Mesenchymal stem cell (in vitro differentiated cells and primary cell): ENCODE results near the gene TASOR2.

Experiments
- DNase-seq: peaks from one replicate; pipeline ENCODE4 v3.0.0-alpha.2; 2013
- H2AFZ ChIP-seq: one replicate; pipeline ENCODE4 v1.6.1; 2013; ENCODE audit warnings: low read depth, mild to moderate bottlenecking, control low read depth, inconsistent platforms, low read length, moderate library complexity
- H2AK5ac ChIP-seq: 2 replicates; pipeline ENCODE4 v1.6.1; 2013; ENCODE audit warnings: low read length, moderate library complexity, mild to moderate bottlenecking, inconsistent platforms; ENCODE audit not compliant: severe bottlenecking
- H2BK120ac ChIP-seq: one replicate; pipeline ENCODE4 v1.6.1; 2013; ENCODE audit warnings: low read depth, mild to moderate bottlenecking, inconsistent platforms, low read length, moderate library complexity
- H2BK12ac ChIP-seq, 2 experiments: one replicate each; pipeline ENCODE4 v1.6.1; 2013; ENCODE audit warnings: inconsistent platforms in 2 of 2, low read length in 2 of 2, mild to moderate bottlenecking in 2 of 2, moderate library complexity in 2 of 2, control low read depth in 1 of 2
- H2BK15ac ChIP-seq: one replicate; pipeline ENCODE4 v1.6.1; 2013; ENCODE audit warnings: mild to moderate bottlenecking, low read depth, inconsistent platforms; ENCODE audit not compliant: poor library complexity, severe bottlenecking
- H2BK5ac ChIP-seq: 2 replicates; pipeline ENCODE4 v1.6.1; 2013; ENCODE audit warnings: low read depth, mild to moderate bottlenecking, low read length, control low read depth, inconsistent platforms; ENCODE audit not compliant: poor library complexity, severe bottlenecking
- H3K14ac ChIP-seq, 2 experiments: one replicate each; pipeline ENCODE4 v1.6.1; 2013; ENCODE audit warnings: inconsistent platforms in 2 of 2, low read length in 2 of 2, control low read depth in 1 of 2, mild to moderate bottlenecking in 1 of 2, moderate library complexity in 1 of 2
- H3K18ac ChIP-seq, 2 experiments: one replicate each; pipeline ENCODE4 v1.6.1; 2013; ENCODE audit warnings: inconsistent platforms in 2 of 2, low read length in 2 of 2, control low read depth in 1 of 2, low read depth in 1 of 2, mild to moderate bottlenecking in 1 of 2
- H3K23ac ChIP-seq, 2 experiments: one replicate each; pipeline ENCODE4 v1.6.1; 2013; ENCODE audit warnings: inconsistent platforms in 2 of 2, low read length in 2 of 2, mild to moderate bottlenecking in 2 of 2, moderate library complexity in 2 of 2, control low read depth in 1 of 2
- H3K27ac ChIP-seq: 2 replicates; pipeline ENCODE4 v1.5.1; 2013; ENCODE audit warnings: mild to moderate bottlenecking, moderate library complexity, low read length, control low read depth, inconsistent platforms; ENCODE audit not compliant: poor library complexity, severe bottlenecking
- H3K27me3 ChIP-seq, 2 experiments: 2 replicates each; pipeline versions ENCODE4 v1.6.1 to v1.7.0; 2013; ENCODE audit warnings: low read length in 2 of 2, mild to moderate bottlenecking in 2 of 2, moderate library complexity in 2 of 2, control low read depth in 1 of 2, inconsistent platforms in 1 of 2; ENCODE audit not compliant: control insufficient read depth in 1 of 2, insufficient read depth in 1 of 2
- H3K36me3 ChIP-seq, 2 experiments: 2 replicates each; pipeline versions ENCODE4 v1.6.1 to v1.7.0; 2013; ENCODE audit warnings: low read length in 2 of 2, control low read depth in 1 of 2, inconsistent platforms in 1 of 2, low read depth in 1 of 2, mild to moderate bottlenecking in 1 of 2; ENCODE audit not compliant: insufficient read depth in 2 of 2, control insufficient read depth in 1 of 2
- H3K4ac ChIP-seq, 2 experiments: one replicate each; pipeline ENCODE4 v1.6.1; 2013; ENCODE audit warnings: inconsistent platforms in 2 of 2, low read length in 2 of 2, mild to moderate bottlenecking in 2 of 2, moderate library complexity in 2 of 2, control low read depth in 1 of 2, low read depth in 1 of 2
- H3K4me1 ChIP-seq: 2 replicates; pipeline ENCODE4 v1.6.1; 2013; ENCODE audit warnings: low read depth, low read length, control low read depth; ENCODE audit not compliant: control insufficient read depth, insufficient read depth
- H3K4me2 ChIP-seq: 2 replicates; pipeline ENCODE4 v1.6.1; 2013; ENCODE audit warnings: low read length, mild to moderate bottlenecking, inconsistent platforms; ENCODE audit not compliant: poor library complexity, severe bottlenecking
- H3K4me3 ChIP-seq, 2 experiments: 2 replicates each; pipeline versions ENCODE4 v1.5.1 to v1.7.0; 2013; ENCODE audit warnings: low read length in 2 of 2, mild to moderate bottlenecking in 2 of 2, control low read depth in 1 of 2, low read depth in 1 of 2; ENCODE audit not compliant: insufficient read depth in 1 of 2
- H3K79me1 ChIP-seq: replicated peaks from 2 replicates; pipeline ENCODE4 v1.6.1; 2013; ENCODE audit warnings: mild to moderate bottlenecking, control low read depth, low read length, inconsistent platforms; ENCODE audit not compliant: poor library complexity, severe bottlenecking
- H3K9ac ChIP-seq: 2 replicates; pipeline ENCODE4 v1.7.0; 2013; ENCODE audit warnings: mild to moderate bottlenecking, low read length, moderate library complexity
- H3K9me3 ChIP-seq: 2 replicates; pipeline ENCODE4 v1.7.0; 2013; ENCODE audit warnings: mild to moderate bottlenecking, low read length; ENCODE audit not compliant: control insufficient read depth
- H4K8ac ChIP-seq: one replicate; pipeline ENCODE4 v1.6.1; 2013; ENCODE audit warnings: inconsistent platforms, mild to moderate bottlenecking, low read length, moderate library complexity
- H4K91ac ChIP-seq: one replicate; pipeline ENCODE4 v1.6.1; 2013; ENCODE audit warnings: mild to moderate bottlenecking, low read length, inconsistent platforms
- WGBS: methylation state at CpG from one replicate; pipeline ENCODE4 v1.1.7; 2013; ENCODE audit warnings: mixed read lengths; 5-methylcytosine and 5-hydroxymethylcytosine counted together

The TASOR2 gene

DNA sequence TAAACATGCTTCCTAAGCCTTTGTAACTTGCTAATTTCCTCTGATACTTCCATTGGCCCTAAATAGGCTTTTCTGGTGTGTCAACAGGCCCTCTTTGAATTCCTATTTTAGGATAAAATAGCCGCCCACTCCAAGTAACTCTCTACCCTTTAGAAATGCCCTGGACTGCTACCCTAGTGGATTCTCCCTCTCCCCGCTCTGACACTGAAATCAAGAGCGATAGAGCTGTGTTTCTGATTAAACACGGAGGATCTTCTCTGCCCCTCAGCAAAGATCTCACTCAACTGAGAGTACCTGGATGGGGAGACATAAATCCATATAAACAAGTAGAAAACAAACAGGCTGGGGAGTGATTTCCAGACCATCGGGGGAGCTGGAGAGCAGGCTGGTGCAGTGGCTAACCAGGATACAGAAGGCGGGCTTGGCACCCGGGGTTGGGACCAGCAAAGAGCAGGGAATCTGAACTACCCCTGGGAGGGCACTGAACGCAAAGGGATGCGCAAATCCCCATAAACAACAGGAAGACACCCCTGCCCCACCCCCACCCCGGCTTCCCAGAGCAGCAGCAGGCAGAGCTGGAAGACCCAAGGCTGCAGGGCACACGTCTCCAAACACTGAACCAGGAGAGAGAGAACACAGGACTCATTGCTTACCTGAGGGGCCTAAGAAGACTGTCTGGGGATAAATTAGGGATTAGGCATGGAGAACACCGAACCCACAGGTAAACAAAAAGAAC is 20.8 kb upstream of the TASOR2 start:
- H3K23ac ChIP-seq = no peak overlapping the region
- no peaks in the 10 kb centered on the region for H3K9me3 ChIP-seq
- H3K4me3 ChIP-seq = no peak overlapping the region
- no peak overlapping the region for H3K27ac ChIP-seq
- H2BK120ac ChIP-seq = no peak overlapping the region
- peaks cover 16% of the 10 kb centered on the region for H3K79me1 ChIP-seq
- peaks cover 0 to 4% of the 10 kb centered on the region in 2 experiments for H3K36me3 ChIP-seq
- no peak overlapping the region for H4K91ac ChIP-seq
- H3K27me3 ChIP-seq = no peaks in the 10 kb centered on the region
- H4K8ac ChIP-seq = no peak overlapping the region
- no peak overlapping the region for H2BK12ac ChIP-seq
- H2AK5ac ChIP-seq = no peak overlapping the region
- no peak overlapping the region for H3K18ac ChIP-seq
- no peak overlapping the region for H2AFZ ChIP-seq
- DNase-seq = no peak
- H2BK15ac ChIP-seq = no peak overlapping the region
- no peak overlapping the region for H3K14ac ChIP-seq
- H3K4ac ChIP-seq = no peak overlapping the region
- no peak overlapping the region for H2BK5ac ChIP-seq
- H3K9ac ChIP-seq = no peak overlapping the region
- peaks cover 19% of the 10 kb centered on the region for H3K4me1 ChIP-seq
- 77% methylated on average over 11 of the region's 12 CpGs for WGBS
- H3K4me2 ChIP-seq = no peak overlapping the region

DNA sequence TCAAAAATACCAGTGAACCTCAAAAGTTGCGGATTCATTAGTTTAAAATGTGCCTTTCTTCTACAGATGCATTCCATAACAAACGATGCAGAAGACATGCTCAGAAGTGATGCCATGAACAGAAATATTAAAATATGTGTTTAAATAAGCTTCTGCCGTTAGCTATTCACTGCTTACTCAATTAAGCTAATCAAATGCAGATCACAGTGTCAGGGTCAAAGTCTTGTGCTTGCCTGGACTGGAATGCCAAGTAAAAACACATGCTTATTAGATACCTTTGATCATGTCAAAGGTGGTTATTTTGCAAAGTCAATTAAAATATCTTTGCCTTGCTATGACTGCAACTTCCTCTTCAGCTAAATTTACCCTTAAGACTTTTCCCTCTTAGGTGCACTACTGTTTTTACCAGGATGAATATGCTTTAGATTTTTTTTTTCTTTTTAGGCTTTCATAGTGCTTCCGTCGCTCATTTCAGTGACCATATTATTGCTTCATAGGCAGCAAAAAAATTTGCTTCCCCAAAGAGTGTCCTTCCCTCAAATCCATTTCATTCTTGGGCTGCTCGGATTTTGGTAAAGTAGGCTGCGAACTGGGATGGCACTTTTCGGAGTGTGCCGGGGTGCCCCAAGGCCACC is 19.1 kb upstream of the TASOR2 start:
- peaks cover 0 to 4% of the 10 kb centered on the region in 2 experiments for H3K36me3 ChIP-seq
- no peak overlapping the region for H4K91ac ChIP-seq
- DNase-seq = no peak
- H2BK12ac ChIP-seq = no peak overlapping the region
- no peak overlapping the region for H2BK120ac ChIP-seq
- peak overlapping the region; percentile 14 to 84 for H3K18ac ChIP-seq
- H2BK5ac ChIP-seq = no peak overlapping the region
- peaks cover 13% of the 10 kb centered on the region for H3K79me1 ChIP-seq
- H4K8ac ChIP-seq = peak overlapping the region; percentile 79
- H2AFZ ChIP-seq = peak overlapping the region; percentile 100
- peak overlapping the region in 1 of 2 experiments; percentile 35 for H3K14ac ChIP-seq
- H2AK5ac ChIP-seq = no peak overlapping the region
- WGBS = 55% methylated on average over 9 of the region's 9 CpGs
- H3K23ac ChIP-seq = peak overlapping the region in 1 of 2 experiments; percentile 89
- H3K4me3 ChIP-seq = peak overlapping the region; percentile 89 to 90
- peaks cover 0 to 5% of the 10 kb centered on the region in 2 experiments for H3K27me3 ChIP-seq
- H3K4ac ChIP-seq = no peak overlapping the region
- peak overlapping the region; percentile 77 for H3K4me2 ChIP-seq
- H3K9ac ChIP-seq = peak overlapping the region; percentile 91
- H3K9me3 ChIP-seq = no peaks in the 10 kb centered on the region
- H3K4me1 ChIP-seq = peaks cover 9% of the 10 kb centered on the region
- H3K27ac ChIP-seq = no peak overlapping the region
- no peak overlapping the region for H2BK15ac ChIP-seq

DNA sequence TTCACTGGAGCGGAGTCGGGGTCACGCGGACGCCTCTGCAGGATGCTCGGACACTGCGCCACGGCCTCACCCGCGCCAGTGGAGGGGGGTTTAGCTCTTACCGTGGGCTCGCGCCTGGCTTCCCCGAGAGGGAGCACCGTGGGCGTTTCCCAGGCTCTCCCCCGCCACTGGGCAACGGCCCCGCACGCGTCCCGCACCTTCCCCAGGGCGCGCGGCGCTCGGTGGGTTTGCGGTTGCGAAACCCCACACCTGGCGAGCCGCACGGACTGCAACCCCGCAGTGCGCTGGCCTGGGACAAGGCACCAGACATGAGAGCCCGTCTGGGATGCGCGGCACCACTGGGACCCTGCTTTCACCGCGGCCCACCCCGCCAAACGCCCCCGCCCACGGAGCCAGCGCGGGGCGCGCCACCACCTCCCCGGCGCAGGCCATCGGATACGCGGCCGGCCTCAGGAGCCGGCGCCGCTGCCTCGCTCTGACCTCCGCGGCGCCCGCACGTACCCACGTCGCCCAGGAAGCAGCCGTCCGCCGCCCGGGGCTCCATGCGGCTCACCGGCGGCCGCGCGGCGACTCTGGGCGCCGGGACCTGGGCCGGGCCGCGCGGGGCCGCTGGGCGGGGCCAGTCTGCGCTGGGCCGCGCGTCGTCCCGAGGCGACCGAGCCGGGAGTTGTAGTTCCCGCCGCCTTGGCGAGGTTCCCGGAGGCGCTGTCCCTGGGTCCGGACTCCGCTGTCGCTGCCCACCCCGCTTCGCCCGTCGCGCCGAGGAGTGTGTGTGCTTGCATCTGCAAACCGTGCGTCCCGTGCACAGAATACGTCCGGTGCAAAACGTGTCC is 18.4 kb upstream of the TASOR2 start, which contains the start of gene ASB13:
ASB13 (minus strand) TSS at position 588 of the 833 bp plus-strand sequence; CDS start at position 544, 44 bp downstream.
- peak within 1 kb of the TSS; percentile 100 for H2AFZ ChIP-seq

More for the DNA sequence above, 18.4 kb upstream of the TASOR2 start, which contains the start of gene ASB13:
- Histone ChIP-seq H2BK15ac (no peak within 1 kb of the TSS), H4K91ac (peak within 1 kb of the TSS; percentile 83), H3K27ac (no peak within 1 kb of the TSS), H3K27me3 (peaks cover 0 to 5% of the 10 kb centered on the region in 2 experiments), H3K14ac (peak within 1 kb of the TSS in 1 of 2 experiments; percentile 37), H3K18ac (peak within 1 kb of the TSS; percentile 57 to 84), H2BK5ac (peak within 1 kb of the TSS; percentile 49), H3K9ac (peak within 1 kb of the TSS; percentile 91), H3K36me3 (peaks cover 0 to 4% of the 10 kb centered on the region in 2 experiments), H2BK12ac (peak within 1 kb of the TSS in 1 of 2 experiments; percentile 94), H3K23ac (peak within 1 kb of the TSS in 1 of 2 experiments; percentile 89), H3K79me1 (peaks cover 5% of the 10 kb centered on the region), H2BK120ac (peak within 1 kb of the TSS; percentile 54), H3K4me3 (peak within 1 kb of the TSS; percentile 89 to 90), H2AK5ac (no peak within 1 kb of the TSS), H3K4me2 (peak within 1 kb of the TSS; percentile 77), H4K8ac (peak within 1 kb of the TSS; percentile 79), H3K4me1 (peaks cover 9% of the 10 kb centered on the region), H3K9me3 (no peaks in the 10 kb centered on the region), H3K4ac (peak within 1 kb of the TSS; percentile 57 to 92)
- under 1% methylated on average over 104 of the region's 112 CpGs for WGBS
- DNase-seq = peak; percentile 48
